Upper lobe of left lung (tissue), 6 donors: ENCODE results near the gene NR4A3. TPM values are rescaled to one million over a fixed set of nuclear protein-coding genes. Genes with fewer than 3 reads are reported as not detected.

Source experiments
- ATAC-seq, 2 donors: fragments of 200-7000 bp; cut with Tn5 transposase; one replicate each; pipeline ENCODE4 v1.9.1; 2022; ENCODE audit warnings: mild to moderate bottlenecking in 2 of 2, moderate library complexity in 2 of 2; ENCODE audit not compliant: low FRiP score in 2 of 2
- DNase-seq, 2 donors: peaks; one replicate each; pipeline ENCODE4 v3.0.0-alpha.2; 2019 to 2020
- H3K27ac ChIP-seq, 4 donors: fragments of 200-600 bp; sonication (generic); one replicate each; pipeline ENCODE4 v1.5.1; 2016 to 2019
- H3K27me3 ChIP-seq, 4 donors: fragments of 200-600 bp; sonication (generic); one replicate each; pipeline ENCODE4 v1.5.1; 2017 to 2019
- H3K36me3 ChIP-seq, 4 donors: fragments of 200-600 bp; sonication (generic); one replicate each; pipeline ENCODE4 v1.5.1; 2016 to 2019
- H3K4me1 ChIP-seq, 4 donors: fragments of 200-600 bp; sonication (generic); one replicate each; pipeline ENCODE4 v1.5.1; 2018 to 2019
- H3K4me3 ChIP-seq, 4 donors: fragments of 200-600 bp; sonication (generic); one replicate each; pipeline ENCODE4 v1.5.1; 2017 to 2019; ENCODE audit warnings: mild to moderate bottlenecking in 2 of 4, moderate library complexity in 1 of 4
- H3K9me3 ChIP-seq, 4 donors: fragments of 200-600 bp; sonication (generic); one replicate each; pipeline ENCODE4 v1.5.1; 2018 to 2019
- CTCF ChIP-seq, 6 experiments: fragments of 450-650 bp in 4 of 6; fragments of 200-600 bp in 2 of 6; sonication (generic) in 2 of 6; IDR thresholded peaks; one replicate each; pipeline ENCODE4 v1.5.1; 2016 to 2019; ENCODE audit warnings: antibody characterized with exemption in 6 of 6
- EP300 ChIP-seq, 4 donors: sonication (generic); formaldehyde crosslinking; IDR thresholded peaks; one replicate each; pipeline ENCODE4 v1.5.1; 2017; ENCODE audit warnings: antibody characterized with exemption in 4 of 4, control low read depth in 2 of 4
- POLR2A ChIP-seq, 4 donors: fragments of 450-650 bp; IDR thresholded peaks; one replicate each; pipeline ENCODE4 v1.5.1; 2016 to 2017; ENCODE audit warnings: antibody characterized with exemption in 4 of 4, mild to moderate bottlenecking in 2 of 4
- POLR2AphosphoS5 ChIP-seq, 2 donors: sonication (generic); formaldehyde crosslinking; IDR thresholded peaks; one replicate each; pipeline ENCODE4 v1.5.1; 2017; ENCODE audit warnings: antibody characterized with exemption in 2 of 2
- WGBS, 2 donors: methylation state at CpG; one replicate each; pipeline ENCODE4 v1.1.5; 2017 to 2018; 5-methylcytosine and 5-hydroxymethylcytosine counted together
- total RNA-seq, 6 donors: library from RNA; depleted of rRNA in 4 of 6; stranded (reverse); fragments of >200 nt in 4 of 6; gene quantifications; one replicate each; pipeline versions ENCODE4 v1.1.0 to v1.2.1, GENCODE V29; 2016 to 2021
- donor health status: DM: no; HTN: no; CAD: no; lungs with moderate emphysema.
- donor health status: DM: no; HTN: yes; CAD: no; lungs with severe emphysema.

The NR4A3 gene
- total RNA-seq, 6 donors from 2014 or later, result 1.0 to 10.8 (median 5.6) TPM

DNA sequence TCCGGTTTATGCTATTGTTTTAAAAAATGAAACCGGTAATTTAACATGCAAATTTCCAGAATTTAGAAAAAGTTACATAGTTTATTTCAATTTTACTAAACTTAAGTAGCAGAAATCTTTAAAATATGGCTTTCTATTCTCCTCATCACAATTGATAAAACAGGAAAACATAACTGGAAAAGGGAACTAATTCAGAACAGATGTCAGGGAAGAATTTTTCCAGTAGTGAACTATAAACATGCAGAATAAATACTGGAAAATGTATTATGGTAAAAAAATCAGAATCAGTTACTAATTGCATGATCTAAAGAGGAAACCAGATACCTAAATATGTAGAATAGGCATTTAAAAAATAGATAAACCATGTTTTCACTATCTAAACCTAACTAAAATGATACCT lies 7.3 kb upstream of the NR4A3 start:
- no peak overlapping the region for H3K4me3 ChIP-seq
- no peak for TF ChIP-seq CTCF (IDR thresholded peaks at IDR 0.05)
- no peak for TF ChIP-seq POLR2A (IDR thresholded peaks at IDR 0.05)
- TF ChIP-seq EP300 (IDR thresholded peaks at IDR 0.05), result no peak
- TF ChIP-seq POLR2AphosphoS5 (IDR thresholded peaks at IDR 0.05), result no peak
- ATAC-seq (no peak), DNase-seq (no peak)
- peaks cover 7 to 10% (median 8%) of the 10 kb centered on the region in 4 donors for H3K4me1 ChIP-seq
- H3K27ac ChIP-seq, result no peak overlapping the region
- WGBS, 2 donors, result 94% methylated on average over 2 of the region's 2 CpGs
- no peaks in the 10 kb centered on the region for H3K27me3 ChIP-seq
- H3K36me3 ChIP-seq, result no peaks in the 10 kb centered on the region
- no peaks in the 10 kb centered on the region for H3K9me3 ChIP-seq

- Histone ChIP-seq H3K27ac (no peak overlapping the region), H3K27me3 (no peaks in the 10 kb centered on the region), H3K4me1 (peaks cover 7 to 21% (median 12%) of the 10 kb centered on the region in 4 donors), H3K36me3 (no peaks in the 10 kb centered on the region), H3K4me3 (no peak overlapping the region), H3K9me3 (no peaks in the 10 kb centered on the region)
- 84 to 86% methylated on average over 3 of the region's 3 CpGs for WGBS, 2 donors
- TF ChIP-seq POLR2A (IDR thresholded peaks at IDR 0.05), result no peak
- TF ChIP-seq POLR2AphosphoS5 (IDR thresholded peaks at IDR 0.05), result no peak
- no peak for TF ChIP-seq EP300 (IDR thresholded peaks at IDR 0.05)
- TF ChIP-seq CTCF (IDR thresholded peaks at IDR 0.05), result no peak
- ATAC-seq, result no peak
- no peak for DNase-seq
These were observed 5.3 kb upstream of the NR4A3 start for GRCh38 chr9:99816392-99816791.

DNA sequence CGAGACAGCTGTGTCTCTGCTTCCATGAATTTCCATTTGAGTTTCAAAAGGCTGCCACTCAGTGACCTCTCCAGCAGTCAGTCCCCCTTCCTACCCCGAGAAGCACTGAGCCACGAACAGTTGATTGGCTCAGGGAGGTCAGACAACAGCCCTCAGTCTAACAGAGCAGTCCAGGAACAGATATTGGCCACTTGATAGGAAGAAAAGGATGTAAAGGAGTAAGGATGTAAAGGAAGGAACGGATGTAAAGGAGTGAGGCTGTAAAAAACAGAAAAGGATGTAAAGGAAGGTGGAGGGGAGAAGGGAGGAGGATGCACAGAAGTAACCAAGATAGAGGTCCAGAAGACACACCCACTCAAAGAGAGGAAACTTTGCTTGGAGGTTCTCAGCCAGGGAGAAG lies 3.2 kb upstream of the NR4A3 start:
- Histone ChIP-seq H3K4me1 (peaks cover 19 to 37% (median 27%) of the 10 kb centered on the region in 4 donors), H3K4me3 (peak overlapping the region in 1 of 4 donors; percentile 71), H3K36me3 (no peaks in the 10 kb centered on the region), H3K27me3 (peaks cover 0 to 4% (median 0%) of the 10 kb centered on the region in 4 donors), H3K27ac (peak overlapping the region; percentile 95 to 99 (median 97)), H3K9me3 (no peaks in the 10 kb centered on the region)
- 48 to 60% methylated on average over 4 of the region's 4 CpGs for WGBS, 2 donors
- DNase-seq (no peak), ATAC-seq (no peak)
- TF ChIP-seq CTCF (IDR thresholded peaks at IDR 0.05) (no peak), EP300 (IDR thresholded peaks at IDR 0.05) (no peak), POLR2A (IDR thresholded peaks at IDR 0.05) (no peak), POLR2AphosphoS5 (IDR thresholded peaks at IDR 0.05) (no peak)

DNA sequence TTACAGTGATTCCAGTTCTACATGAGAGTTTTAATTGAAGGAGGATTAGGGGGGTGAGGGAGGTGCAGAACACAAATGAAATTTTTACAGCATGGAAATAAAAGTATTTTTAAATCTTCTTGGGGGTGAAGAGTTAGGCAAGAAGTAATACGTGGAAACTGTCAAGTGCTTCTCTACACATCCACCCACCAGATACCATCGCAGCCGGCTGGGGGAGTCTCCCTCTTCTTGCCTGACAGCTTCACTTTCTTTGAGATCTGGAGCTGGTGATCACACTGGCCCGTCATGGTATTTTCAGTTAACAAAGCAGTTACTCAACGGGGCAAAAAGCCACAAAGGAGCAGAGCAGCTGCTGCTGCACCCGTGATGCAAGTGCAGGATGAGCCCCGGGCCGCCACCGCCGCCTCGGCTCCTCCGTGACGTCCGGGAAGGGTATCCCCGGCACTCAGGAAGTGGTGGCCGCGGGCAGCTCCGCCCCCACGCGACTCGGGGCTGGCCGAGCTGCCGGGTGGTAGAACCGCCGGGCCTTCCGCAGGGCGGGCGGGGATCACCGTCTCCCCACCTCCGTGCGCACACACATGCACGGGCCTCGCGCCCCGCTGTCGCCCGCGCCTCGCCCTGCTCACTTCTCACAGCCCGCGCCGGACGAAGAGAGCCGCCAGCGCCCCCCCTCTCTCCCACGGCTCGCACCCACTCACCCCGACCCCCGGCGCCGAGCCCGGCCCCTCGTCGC lies 2.4 kb upstream of the NR4A3 start:
- TF ChIP-seq CTCF (IDR thresholded peaks at IDR 0.05), result peak in 2 of 6 experiments; percentile 17 to 30
- TF ChIP-seq EP300 (IDR thresholded peaks at IDR 0.05), result peak in 2 of 4 donors; percentile 39 to 60
- peak; percentile 89 to 95 for TF ChIP-seq POLR2AphosphoS5 (IDR thresholded peaks at IDR 0.05)
- TF ChIP-seq POLR2A (IDR thresholded peaks at IDR 0.05), result peak; percentile 43 to 96 (median 74)
- Histone ChIP-seq H3K4me1 (peaks cover 27 to 45% (median 35%) of the 10 kb centered on the region in 4 donors), H3K27me3 (peaks cover 0 to 12% (median 4%) of the 10 kb centered on the region in 4 donors), H3K27ac (peak overlapping the region; percentile 95 to 99 (median 97)), H3K9me3 (no peaks in the 10 kb centered on the region), H3K4me3 (peak overlapping the region; percentile 53 to 96 (median 72)), H3K36me3 (no peaks in the 10 kb centered on the region)
- WGBS, 2 donors, result 0% methylated on average over 10 to 28 of the region's 54 CpGs
- DNase-seq (peak; percentile 95 to 98), ATAC-seq (peak; percentile 77 to 82)
